ENCODE results near the gene TSHZ2.

Gene TSHZ2

DNA sequence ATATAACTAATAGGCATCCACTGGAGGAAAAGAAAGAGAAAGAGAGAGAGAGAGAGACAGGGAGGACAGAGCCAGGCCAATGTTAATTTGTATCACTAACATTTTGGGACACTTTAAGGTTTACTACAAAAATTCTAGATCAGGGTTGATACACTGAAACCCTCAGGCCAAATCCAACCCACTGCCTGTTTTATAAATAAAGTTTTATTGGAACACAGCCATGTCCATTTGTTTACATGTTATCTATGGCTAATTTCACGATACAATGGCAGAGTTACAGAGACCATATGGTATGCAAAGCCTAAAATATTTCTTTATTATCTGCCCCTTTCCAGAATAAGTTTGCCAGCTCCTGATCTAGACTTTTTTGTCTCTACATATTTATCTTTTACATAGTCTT is 357.6 kb downstream of the TSHZ2 start:
- DNase-seq: no peak

DNA sequence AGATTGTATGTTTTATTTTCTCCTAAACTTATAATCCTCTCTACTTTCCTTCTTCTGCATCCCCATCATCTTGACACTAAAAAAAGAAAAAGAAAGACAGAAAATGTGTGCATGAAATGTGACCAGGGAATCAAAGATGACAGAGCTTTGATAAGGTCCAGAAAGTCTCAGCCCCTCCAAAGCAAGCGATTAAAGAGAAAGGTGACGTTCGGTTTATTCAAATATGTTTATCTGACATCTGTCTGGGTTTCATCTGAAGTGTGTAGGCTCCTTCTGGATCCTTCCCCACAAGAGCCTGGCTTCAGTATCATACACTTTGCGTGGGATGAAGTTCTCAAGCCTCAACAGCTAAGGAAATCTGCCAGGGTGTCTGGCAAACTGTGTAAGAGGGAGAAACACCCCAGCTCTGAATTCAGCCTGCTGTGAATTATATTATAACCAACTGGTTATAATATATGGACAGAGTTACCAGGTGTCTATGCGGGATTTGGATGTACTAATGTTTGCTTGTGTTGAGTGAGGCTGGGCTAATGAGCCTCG is 358.5 kb downstream of the TSHZ2 start:
- no peak for DNase-seq

DNA sequence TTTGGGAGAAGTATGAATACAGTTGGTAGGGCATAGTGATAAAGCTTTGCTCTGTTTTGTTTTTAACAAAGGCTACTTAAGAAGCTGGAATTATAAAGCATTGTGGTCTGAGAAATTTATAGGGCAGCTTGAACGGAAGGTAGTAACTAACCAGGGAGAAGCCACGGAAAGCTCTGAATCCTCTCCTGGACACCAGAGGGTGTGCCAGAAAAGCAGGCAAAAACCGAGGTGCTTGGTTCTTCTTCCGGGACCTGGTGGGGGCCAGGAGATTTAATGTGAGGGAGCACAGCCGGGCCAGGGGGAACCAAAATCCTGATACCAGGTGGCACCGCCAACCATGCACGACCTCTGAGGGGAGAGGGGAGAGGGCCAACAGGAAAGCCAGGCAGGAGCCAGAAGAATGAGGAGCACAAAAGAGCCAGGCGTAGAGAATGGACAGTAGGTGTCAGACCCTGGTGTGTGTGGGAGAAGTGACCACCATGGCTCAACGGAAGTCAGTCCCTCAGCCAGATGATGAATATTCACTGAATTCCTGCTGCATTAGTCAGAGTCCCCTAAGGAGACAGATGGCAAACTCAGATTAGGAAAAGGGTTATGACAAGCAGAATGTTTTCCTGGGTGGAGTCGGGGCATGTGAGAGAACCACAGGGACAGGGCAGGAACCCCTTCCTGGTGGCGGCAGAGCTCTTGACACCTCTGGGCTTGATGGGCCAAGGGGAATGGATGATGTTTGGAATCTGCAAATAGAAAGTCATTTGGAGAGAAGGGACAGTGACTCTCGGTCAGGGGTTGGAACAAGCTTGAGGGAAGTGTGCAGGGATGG is 359.2 kb downstream of the TSHZ2 start:
- DNase-seq: no peak

DNA sequence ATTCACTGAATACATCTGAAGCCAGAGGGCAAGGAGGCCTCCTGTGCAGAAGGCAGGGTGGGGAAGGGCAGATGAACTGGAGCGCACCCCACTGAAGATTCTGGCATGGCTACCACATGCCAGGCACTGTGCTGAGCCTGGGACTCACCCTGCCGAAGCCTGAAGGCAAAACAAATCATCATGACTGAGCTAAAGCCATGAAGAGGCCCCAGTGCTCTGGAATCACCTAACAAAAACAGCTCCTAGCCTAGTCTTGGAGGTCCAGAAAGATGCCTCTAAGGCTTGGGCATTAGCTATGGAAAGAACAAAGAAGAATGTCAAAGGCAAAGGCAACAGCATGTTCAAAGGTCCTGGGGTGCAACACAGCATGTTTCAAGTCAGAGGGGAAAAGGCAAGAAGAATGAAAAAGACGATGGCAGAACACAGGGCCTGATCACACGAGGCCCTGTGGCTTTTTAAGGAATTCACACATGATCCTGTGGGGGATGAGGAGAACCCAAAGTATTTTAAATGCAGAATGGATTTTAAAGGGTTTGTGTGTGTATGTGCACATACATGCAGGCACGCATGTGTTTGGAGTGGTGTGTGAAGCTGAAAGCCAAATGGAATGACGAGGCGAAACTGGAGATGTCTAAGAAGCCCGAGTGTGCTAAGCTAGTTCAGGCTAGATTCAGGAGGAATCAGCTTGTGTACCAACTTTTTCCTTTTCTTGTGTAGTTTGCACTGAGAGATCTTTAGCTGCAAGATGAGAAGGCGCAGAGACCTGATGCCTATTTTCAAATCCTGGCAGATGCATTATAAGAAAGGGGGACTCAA is 360.1 kb downstream of the TSHZ2 start:
- DNase-seq: no peak

GRCh38 chr20:53334861-53335260 is 362.7 kb downstream of the TSHZ2 start:
- DNase-seq: no peak

GRCh38 chr20:53335555-53335954 is 363.4 kb downstream of the TSHZ2 start:
- DNase-seq: no peak

DNA sequence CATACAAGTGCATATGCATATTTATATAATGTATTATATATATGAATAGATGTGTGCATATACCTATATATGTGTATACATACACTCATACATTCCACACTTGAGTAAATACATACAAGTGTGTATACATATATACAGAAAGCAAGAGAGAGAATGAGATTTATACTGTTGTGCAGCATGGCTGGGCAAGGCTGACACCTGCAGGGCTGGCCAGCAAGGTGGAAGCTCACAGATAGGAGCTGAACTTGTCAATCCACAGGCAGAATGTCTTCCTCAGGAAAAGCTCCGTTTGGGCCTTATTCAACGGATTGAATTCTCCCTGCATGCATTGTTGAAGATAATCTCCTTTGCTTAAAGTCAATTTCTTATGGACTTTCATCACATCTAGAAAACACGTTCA is 364.7 kb downstream of the TSHZ2 start:
- DNase-seq: no peak

DNA sequence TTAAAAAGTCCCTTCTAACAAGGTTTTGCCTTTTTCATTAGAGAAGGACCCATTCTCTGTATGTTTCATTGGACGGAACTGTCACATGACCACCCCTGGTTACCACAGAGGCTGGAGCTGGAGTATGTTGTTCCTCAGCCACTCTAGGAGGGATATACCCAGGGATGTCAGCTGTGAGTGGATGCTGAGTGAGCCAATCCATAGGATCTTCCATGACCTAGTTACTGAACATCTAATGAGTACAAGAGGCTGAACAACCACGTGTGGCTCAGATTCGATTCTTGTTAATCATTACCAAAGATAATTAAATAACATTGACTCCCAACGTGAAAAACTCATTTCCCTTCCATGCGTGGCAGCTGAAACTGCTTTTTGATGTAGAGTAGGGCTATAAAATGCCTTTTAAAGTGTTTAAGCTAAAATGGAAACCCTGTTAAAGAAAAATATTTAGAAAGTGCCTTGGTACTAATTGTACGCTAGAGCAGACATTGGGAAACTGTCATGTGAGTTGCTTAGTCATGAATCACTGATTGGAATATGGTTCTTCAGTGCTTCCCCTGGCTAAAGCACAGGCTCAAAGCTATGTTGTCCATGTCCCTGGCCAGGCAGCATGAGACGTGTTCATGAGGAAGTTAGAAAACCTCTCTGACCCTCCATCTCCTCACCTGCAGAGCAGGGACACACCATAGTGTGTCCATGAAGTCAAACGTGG is 365.4 kb downstream of the TSHZ2 start:
- DNase-seq: no peak

DNA sequence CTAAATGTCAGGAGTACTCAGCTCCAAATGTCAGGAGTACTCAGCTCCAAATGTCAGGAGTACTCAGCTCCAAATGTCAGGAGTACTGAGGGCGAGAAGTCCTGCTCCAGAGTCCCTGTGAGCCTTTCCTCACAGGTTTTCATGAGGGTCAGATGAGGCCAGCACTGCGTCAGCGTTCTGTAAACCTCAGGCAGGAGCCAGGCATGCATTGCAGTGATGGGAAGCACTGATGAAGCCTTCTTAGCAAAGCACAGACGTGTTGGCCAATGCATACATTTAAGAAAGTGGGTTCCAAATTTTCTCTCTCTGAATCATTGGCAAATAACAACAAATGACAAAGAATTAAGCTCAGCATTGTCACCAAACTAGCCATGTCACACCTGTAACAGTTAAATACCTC is 366.6 kb downstream of the TSHZ2 start:
- no peak for DNase-seq

DNA sequence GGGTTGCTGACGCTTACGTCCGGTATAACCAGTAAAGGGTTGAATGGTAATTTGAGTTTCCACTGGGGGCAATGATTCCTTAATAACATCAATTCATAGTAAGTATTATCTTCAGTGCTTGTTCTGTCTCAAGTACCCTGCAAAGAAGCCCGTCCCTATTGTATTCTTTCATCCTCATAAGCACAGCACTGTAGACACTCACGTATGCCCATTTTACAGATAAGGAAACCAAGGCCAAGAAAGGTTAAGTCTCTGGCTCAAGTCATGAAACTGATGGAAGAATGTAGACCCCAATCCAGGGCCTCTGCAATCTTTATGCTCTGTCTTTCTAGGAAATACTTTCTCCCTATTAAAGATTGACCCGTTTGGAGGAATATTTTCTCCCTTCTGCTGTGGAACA is 370.3 kb downstream of the TSHZ2 start:
- DNase-seq: no peak

DNA sequence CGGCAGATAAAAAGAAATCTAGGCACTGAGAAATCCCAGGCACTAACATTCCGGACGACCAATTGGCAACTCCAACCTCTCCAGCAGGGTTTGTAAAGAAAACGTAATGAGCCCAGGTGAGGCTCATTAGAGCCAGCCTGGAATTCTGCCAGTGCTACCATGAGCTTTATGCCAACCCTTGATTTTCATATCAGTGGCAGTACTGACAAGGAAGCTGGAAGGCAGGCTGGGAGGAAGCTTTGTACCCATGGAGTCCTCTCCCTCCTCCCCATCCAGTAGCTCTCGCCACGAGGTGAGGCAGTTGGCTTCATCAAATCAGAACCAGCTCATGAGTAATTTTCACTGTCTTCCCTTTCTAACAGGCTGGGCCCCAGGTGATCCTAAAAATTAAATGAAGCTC is 371.3 kb downstream of the TSHZ2 start:
- peak; percentile 0 for DNase-seq

DNA sequence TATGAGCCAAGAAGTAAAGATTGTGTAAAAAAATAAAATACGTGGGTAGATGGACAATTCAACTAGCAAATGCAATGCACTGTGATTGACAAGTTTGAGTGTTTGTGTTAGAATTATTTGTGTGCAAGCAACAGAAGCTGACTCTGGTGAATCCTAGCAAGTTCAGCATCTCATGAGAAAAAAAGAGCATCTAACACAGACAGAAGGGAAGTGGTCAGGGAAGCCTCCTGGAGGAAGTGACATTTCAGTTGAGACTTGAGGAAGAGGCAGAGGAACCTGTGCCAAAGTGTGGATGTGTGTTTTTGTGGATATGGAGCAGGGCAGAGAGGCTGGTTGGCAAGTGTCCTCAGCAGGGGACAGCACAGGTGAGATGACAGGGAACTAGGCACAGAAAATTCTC is 372.7 kb downstream of the TSHZ2 start:
- no peak for DNase-seq

- no peak for DNase-seq
Observed at GRCh38 chr20:53345536-53346334, 373.6 kb downstream of the TSHZ2 start.

DNA sequence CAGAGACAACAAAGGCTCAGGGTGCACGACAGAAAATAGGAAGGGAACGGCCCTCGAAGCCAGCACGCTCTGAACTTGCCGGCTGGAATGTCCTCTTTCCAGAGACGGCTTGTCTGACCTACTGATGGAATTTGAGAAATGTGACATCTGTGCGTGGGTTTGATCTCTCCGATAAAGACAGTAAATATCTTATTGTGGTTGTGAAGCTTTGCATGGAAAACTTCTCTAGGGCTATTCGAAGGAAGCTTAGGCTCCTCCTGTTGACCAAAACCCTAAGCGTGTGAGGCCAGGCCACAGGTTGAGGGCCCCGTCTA is 374.1 kb downstream of the TSHZ2 start:
- DNase-seq: no peak

GRCh38 chr20:53349730-53350129 is 377.6 kb downstream of the TSHZ2 start:
- no peak for DNase-seq

- DNase-seq: no peak
Observed at GRCh38 chr20:53352727-53353440, 380.7 kb downstream of the TSHZ2 start.

GRCh38 chr20:53354314-53354713 is 382.2 kb downstream of the TSHZ2 start:
- DNase-seq: no peak

DNA sequence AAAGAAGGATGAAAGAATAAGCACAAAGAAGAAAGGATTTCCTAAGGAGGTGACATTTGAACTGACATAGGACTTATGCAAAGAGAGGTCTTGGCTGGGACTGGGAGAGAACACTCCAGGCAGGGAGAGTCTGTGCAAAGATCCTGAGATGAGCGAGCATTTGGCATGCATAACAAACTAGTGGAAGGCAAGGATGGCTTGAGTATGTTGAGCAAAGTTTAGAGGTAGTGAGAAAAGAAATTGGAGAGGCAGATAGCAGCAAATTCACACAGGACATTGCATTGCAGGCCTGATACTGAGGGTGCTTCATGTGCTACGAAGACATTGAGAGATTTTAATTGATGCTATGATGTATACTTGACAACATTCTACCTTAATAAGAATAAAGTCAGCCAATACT is 383.6 kb downstream of the TSHZ2 start:
- DNase-seq: no peak

DNA sequence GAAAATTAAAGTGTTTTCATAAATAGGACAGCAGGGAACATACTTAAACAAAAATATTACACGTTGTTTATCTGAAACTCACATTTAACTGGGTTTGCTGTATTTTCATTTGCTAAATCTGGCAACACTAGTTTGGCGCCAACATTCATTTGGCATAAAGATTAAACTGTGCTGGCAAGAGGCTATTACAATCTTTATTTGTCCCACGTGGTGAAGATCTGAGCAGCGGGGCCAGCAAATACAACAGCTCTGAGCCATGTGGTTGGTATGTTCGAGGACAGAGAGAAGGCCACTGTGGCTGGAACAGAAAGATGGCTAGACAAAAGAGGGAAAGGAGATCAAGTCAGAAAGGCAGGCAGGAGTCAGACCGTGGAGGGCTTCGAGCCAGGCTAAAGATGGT is 387.3 kb downstream of the TSHZ2 start:
- DNase-seq: no peak

- DNase-seq: no peak
Observed at GRCh38 chr20:53360852-53361251, 388.7 kb downstream of the TSHZ2 start.

DNA sequence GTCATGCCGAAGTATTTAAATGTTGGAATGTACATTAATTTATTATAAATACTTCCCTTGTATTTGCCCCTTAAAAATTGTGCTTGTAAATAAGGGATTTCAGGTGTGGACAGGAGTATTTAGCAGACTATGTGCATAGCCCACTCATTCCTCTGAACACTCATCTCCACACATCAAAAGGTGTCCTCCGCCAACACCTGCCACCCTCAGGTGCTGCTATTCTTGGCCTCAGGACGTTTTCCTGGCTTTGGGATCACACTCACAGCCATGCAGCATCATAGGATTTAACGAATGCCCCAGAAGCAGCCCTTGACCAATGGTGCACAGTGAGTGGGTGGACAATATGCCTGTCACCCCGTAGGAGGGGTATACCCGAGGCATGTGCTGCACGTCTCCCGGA is 390.6 kb downstream of the TSHZ2 start:
- DNase-seq: no peak

GRCh38 chr20:53364646-53365045 is 392.5 kb downstream of the TSHZ2 start:
- DNase-seq: no peak

Measured in DMS79 treated with DMSO at 0.1 percent for 48 hours (cell line).